Effector CD8-positive, alpha-beta T cell (primary cell): ENCODE data around the gene BMP4.
"Not testable (repeated sequence)": the region's sequence is repeated elsewhere in the genome, so short reads cannot be mapped to it uniquely, and the experiment has no call there.

Experiments
- DNase-seq: peaks from one replicate; lab custom pipeline; 2025; lab: John Stamatoyannopoulos, UW
- total RNA-seq, 4 experiments: gene quantifications; one replicate each; lab custom pipeline; 2026; lab: John Stamatoyannopoulos, UW

The BMP4 gene
- total RNA-seq = 0 to 0.18 (median 0.05) reads per million in 4 experiments

GRCh38 chr14:53956427-53957201, at the start of gene BMP4:
BMP4 (minus strand) TSS chr14:53956825; CDS start chr14:53952222, 4,603 bp downstream.
- DNase-seq = no peak

GRCh38 chr14:54003064-54003463, 46.4 kb upstream of the BMP4 start:
- no peak for DNase-seq

- DNase-seq = no peak
Measured at GRCh38 chr14:54002653-54003052, 46.0 kb upstream of the BMP4 start.

- no peak for DNase-seq
Measured at GRCh38 chr14:54001189-54001878, 44.7 kb upstream of the BMP4 start.

GRCh38 chr14:54000341-54000811, 43.8 kb upstream of the BMP4 start:
- no peak for DNase-seq

GRCh38 chr14:53999061-53999488, 42.5 kb upstream of the BMP4 start:
- no peak for DNase-seq

GRCh38 chr14:53996041-53996440, 39.4 kb upstream of the BMP4 start:
- no peak for DNase-seq

- no peak for DNase-seq
Measured at GRCh38 chr14:53993920-53994607, 37.4 kb upstream of the BMP4 start.

GRCh38 chr14:53990978-53991377, 34.4 kb upstream of the BMP4 start:
- no peak for DNase-seq

- DNase-seq = not testable (repeated sequence)
Measured at GRCh38 chr14:53986718-53987117, 30.1 kb upstream of the BMP4 start.

- DNase-seq = not testable (repeated sequence)
Measured at GRCh38 chr14:53984958-53985357, 28.3 kb upstream of the BMP4 start.

- DNase-seq = no peak
Measured at GRCh38 chr14:53983112-53983511, 26.5 kb upstream of the BMP4 start.

- no peak for DNase-seq
Measured at GRCh38 chr14:53982546-53982945, 25.9 kb upstream of the BMP4 start.

GRCh38 chr14:53979747-53980642, 23.4 kb upstream of the BMP4 start:
- no peak for DNase-seq

- no peak for DNase-seq
Measured at GRCh38 chr14:53979113-53979681, 22.6 kb upstream of the BMP4 start.

- no peak for DNase-seq
Measured at GRCh38 chr14:53978194-53978593, 21.6 kb upstream of the BMP4 start.

- DNase-seq = no peak
Measured at GRCh38 chr14:53975444-53975843, 18.8 kb upstream of the BMP4 start.

GRCh38 chr14:53971521-53971920, 14.9 kb upstream of the BMP4 start:
- DNase-seq = no peak

- DNase-seq = no peak
Measured at GRCh38 chr14:53969326-53969725, 12.7 kb upstream of the BMP4 start.

GRCh38 chr14:53968726-53969125, 12.1 kb upstream of the BMP4 start:
- DNase-seq = no peak

GRCh38 chr14:53967606-53968005, 11.0 kb upstream of the BMP4 start:
- no peak for DNase-seq
